Superior temporal gyrus (tissue), 1 donor: ENCODE results near the gene KIAA0825.

Experiments used
- DNase-seq: peaks from one replicate; pipeline ENCODE4 v3.0.0-alpha.2; 2016; ENCODE audit errors: extremely low spot score

Gene KIAA0825, protein sequence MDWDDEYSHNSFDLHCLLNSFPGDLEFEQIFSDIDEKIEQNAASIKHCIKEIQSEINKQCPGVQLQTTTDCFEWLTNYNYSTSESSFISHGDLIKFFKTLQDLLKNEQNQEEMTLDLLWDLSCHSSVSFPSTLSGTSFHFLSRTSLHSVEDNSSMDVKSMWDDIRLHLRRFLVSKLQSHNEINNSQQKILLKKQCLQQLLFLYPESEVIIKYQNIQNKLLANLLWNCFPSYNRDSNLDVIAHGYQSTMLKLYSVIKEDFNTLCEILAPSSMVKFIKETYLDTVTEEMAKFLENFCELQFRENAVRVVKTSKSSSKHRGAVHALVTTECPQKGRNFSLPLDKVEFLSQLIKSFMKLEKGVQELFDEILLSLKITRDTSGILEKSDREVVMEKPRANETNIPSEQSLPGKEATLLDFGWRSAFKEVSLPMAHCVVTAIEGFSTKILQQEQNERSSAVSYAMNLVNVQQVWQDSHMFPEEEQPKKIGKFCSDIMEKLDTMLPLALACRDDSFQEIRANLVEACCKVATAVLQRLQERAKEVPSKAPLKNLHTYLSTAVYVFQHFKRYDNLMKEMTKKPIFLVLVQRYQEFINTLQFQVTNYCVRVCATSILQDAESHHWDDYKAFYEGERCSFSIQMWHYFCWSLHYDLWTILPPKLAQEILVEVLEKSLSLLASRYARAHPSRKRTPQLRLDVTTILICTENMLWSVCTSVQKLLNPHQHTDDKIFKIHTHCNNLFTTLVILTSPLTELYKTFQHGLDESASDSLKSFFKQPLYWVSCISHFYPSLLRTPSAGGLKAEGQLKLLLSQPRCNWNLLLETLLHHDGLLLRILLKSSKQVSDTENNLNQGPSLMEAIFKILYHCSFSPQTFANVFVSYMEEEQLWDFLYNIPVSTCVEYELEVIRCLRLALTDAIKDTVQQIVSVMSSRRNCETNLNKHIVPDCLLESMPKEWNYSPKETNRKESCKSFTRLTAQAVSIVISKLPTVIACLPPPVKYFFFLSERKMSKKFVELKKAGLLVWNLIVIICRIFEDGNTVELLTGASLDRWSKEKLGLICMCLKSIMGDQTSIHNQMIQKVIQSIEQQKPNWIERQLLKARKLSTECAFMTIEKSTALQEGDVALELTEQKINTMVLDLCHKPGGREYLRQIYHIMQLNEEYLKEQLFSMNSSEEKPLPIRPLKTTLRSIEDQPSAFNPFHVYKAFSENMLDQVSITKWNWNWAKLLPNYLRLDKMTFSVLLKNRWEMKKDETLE (N-terminal part only)

GRCh38 chr5:94618493-94619328, at the start of gene KIAA0825, which contains the start of gene SLF1:
KIAA0825 (minus strand) TSS chr5:94618604; CDS start chr5:94537126, 81,478 bp downstream.
SLF1 (plus strand) TSS chr5:94618669; CDS start chr5:94628811, 10,142 bp downstream.
- DNase-seq = peak; percentile 95

GRCh38 chr5:94667937-94668336, 49.5 kb upstream of the KIAA0825 start:
- DNase-seq = no peak

DNA sequence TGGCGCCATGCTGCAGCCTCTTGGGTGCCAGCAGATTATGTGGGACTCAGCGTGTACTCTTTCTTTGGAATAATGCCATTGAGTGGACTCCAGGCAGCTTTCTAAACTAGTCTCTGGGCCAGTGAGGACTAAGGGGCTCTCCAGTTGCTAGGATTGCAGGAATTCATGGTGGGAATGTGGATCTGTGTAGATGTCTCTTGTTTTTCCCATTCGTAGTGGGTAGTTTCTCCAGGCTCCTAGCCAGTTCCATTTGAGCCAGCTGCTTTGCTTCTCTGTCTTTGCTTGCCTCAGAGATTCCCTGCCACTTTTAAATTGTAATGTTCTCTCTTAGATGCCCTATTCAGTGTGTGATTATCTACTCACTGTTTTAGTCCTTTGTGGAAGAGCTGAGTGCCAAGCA, 42.7 kb upstream of the KIAA0825 start:
- no peak for DNase-seq

DNA sequence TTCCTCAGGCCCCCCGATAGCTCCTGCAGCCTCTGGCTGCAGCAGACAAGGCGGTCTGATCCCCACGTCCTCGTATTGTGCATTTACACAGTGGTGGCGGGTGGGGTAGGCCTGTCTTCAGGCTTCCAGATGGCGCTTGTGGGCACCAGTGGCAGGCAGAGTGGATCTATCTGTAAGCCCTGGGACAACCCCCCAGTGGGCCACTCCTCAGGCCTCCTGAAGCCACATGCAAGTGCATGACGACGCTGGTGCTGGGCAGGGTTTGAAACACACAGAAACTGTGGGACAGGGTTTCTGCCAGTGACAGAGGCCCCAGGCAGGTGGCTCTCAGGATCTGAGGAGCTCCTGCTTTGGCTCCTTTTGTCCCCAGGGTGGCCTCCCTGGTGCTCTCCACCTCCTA, 42.1 kb upstream of the KIAA0825 start:
- no peak for DNase-seq

GRCh38 chr5:94658272-94658671, 39.9 kb upstream of the KIAA0825 start:
- no peak for DNase-seq

- no peak for DNase-seq
Observed at GRCh38 chr5:94649874-94650273, 31.5 kb upstream of the KIAA0825 start.

- DNase-seq = no peak
Observed at GRCh38 chr5:94646758-94647157, 28.4 kb upstream of the KIAA0825 start.

DNA sequence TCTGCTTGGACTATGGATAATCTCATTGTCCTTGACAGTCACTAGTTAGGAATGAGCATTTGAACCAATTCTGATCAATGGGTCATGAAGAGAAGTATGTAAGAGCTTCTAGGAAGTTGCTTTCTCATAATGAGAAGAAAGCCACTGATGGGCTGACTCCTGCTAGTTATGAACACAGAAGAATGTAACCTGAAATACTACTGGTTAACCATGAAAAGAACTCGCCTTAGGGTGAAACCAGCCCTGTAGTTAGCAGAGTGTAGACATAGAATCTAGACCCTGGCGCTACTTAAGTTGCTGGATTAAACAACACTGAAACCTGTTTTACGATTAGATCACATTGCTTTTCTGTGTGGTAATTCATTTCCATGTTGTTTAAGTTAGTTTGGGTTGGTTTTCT, 26.6 kb upstream of the KIAA0825 start:
- no peak for DNase-seq

- DNase-seq = no peak
Observed at GRCh38 chr5:94640176-94640575, 21.8 kb upstream of the KIAA0825 start.

- no peak for DNase-seq
Observed at GRCh38 chr5:94632024-94632423, 13.6 kb upstream of the KIAA0825 start.

DNA sequence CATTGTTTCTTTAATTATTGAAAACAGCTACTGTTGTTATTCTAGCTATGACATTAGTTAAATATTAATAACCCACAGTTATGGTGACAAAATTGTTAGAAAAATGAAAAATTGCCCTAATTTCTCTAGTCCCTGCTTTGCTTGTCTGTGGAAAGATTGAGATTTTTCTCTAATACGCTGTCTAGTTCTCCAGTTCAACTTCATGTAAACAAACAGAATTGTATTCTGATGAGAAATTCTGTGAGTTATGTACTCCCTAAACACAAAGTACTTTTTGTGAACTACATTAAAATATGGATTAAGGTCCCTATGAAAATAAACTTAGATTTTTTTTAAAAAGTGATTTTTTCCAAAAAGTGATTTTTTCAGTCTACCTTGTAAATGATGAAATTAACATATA, 8.8 kb upstream of the KIAA0825 start:
- no peak for DNase-seq

DNA sequence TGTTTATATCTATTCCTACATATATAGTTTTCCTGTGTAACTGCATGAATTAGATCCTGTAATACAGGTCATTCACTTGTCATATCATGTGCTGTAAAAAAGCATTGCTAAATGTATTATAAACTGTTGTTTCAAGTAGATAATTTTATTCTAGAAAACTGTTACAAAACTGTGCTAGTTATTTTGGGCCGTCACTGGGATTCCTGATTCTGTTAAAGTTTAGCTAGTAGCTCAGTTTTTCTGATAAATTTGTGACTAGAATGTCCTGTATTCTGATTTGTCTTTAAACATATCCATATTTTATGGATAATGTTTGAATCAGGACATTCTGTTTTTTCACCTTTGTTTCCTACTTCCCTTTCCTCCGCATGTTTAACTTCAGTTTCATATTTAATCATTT, 5.5 kb upstream of the KIAA0825 start:
- DNase-seq = no peak

- DNase-seq = no peak
Observed at GRCh38 chr5:94623011-94623410, 4.6 kb upstream of the KIAA0825 start.

- DNase-seq = no peak
Observed at GRCh38 chr5:94621763-94622162, 3.4 kb upstream of the KIAA0825 start.

DNA sequence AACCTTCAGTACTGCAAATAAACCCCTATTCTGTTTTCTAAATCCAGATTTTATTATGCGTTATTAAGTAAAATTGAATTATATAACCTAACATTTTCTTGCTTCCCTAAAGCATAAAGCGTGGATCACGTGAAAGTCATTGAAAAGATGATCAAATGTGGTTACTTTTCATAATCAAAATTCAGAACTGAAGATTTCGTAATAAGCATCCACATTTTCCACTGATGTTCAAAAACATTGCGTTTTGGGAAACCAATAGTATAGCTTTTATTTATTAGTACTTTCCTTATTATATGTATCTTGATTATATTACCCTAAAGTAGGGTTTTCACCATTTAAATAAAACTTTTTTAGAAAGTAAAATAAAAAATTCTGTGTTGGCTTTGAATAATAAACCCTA, 1.9 kb upstream of the KIAA0825 start:
- DNase-seq = no peak

DNA sequence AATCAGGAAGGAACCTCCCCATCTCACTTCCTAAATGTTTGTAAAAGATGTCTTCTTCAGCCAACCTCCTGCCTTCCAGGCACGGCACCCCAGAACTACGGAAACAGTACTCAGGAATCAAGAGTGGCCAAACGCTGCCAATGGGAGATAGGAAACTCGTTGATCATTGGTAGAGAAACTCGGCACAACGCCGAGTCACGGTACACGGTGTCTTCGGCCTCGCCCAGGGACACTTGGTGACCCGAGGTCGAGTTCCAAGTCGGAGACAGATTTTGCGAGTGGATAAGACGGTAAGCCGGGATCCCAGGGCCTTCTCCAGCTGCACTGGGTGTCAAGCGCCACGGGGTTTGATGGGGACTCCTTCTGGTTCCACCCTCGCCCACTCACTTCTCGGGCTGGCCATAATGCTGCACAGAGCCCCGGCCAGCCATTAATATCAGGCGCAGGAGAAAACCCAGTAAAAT, 343 bp downstream of the KIAA0825 start:
- DNase-seq = no peak

GRCh38 chr5:94615862-94616261, 2.5 kb downstream of the KIAA0825 start:
- no peak for DNase-seq

DNA sequence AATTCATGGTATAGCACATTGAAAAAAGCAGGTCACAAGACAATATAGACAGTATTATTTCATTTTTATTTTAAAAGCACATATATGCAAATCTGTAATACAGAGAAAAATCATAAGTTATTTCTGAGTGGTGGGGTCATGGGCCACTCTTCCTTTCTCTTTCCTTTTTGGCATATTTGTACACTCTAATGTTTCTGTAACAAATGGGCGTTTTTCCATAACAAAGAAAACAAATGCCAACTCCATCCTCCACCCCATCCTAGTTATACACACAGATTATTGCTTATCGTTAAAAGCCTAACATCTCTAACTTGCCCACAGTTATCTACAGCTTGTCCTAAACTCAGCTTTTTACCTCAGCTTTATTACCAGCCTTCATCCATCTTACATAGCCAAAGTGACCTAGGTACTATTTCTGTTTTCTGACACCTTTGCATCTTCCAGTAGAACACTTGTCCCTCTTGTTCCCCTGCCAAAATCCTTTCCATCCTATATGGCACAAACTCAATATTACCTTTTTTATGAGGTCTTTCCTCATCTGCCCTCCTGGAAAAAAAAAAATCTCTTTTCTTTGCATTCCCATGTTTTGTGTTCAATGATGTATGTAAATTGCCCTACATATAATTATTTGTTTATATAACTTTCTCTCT, 4.1 kb downstream of the KIAA0825 start:
- no peak for DNase-seq

GRCh38 chr5:94613583-94613982, 4.8 kb downstream of the KIAA0825 start:
- DNase-seq = no peak

- DNase-seq = no peak
Observed at GRCh38 chr5:94595281-94595840, 23.0 kb downstream of the KIAA0825 start.
